SK-N-SH treated with all-trans-retinoic acid at 6 μM for 48 hours (cell line): ENCODE measurements around the gene ERLIN1.
A peak's percentile ranks its signal among the peaks of the same experiment; 100 is the strongest.

Source experiments
- ATAC-seq: fragments of 200-7000 bp; cut with Tn5 transposase; 3 replicates; pipeline ENCODE4 v1.9.1; 2020; ENCODE audit warnings: mild to moderate bottlenecking, moderate library complexity
- ARNTL ChIP-seq: fragments of 450-650 bp; formaldehyde crosslinking; IDR thresholded peaks from 2 replicates; pipeline ENCODE4 v1.5.0; 2020; ENCODE audit warnings: low read depth, mild to moderate bottlenecking, moderate library complexity, borderline replicate concordance
- BACH2 ChIP-seq: fragments of 250-450 bp; sonication (Bioruptor Pico); IDR thresholded peaks from 2 replicates; pipeline ENCODE4 v1.9.0; 2021; ENCODE audit warnings: mild to moderate bottlenecking, borderline replicate concordance
- CREB5 ChIP-seq: fragments of 250-450 bp; sonication (Bioruptor Pico); IDR thresholded peaks from 2 replicates; pipeline ENCODE4 v1.5.1; 2020; ENCODE audit warnings: low read depth, mild to moderate bottlenecking, moderate library complexity
- CSDC2 ChIP-seq: fragments of 250-450 bp; sonication (Bioruptor Pico); IDR thresholded peaks from 2 replicates; pipeline ENCODE4 v1.5.0; 2020; ENCODE audit warnings: mild to moderate bottlenecking, moderate library complexity
- CSRNP3 ChIP-seq: fragments of 250-450 bp; sonication (Bioruptor Pico); IDR thresholded peaks from 2 replicates; pipeline ENCODE4 v1.5.1; 2021; ENCODE audit warnings: mild to moderate bottlenecking, moderate library complexity
- GLIS3 ChIP-seq: fragments of 250-450 bp; sonication (Bioruptor Pico); IDR thresholded peaks from 2 replicates; pipeline ENCODE4 v1.5.0; 2020; ENCODE audit warnings: mild to moderate bottlenecking, moderate library complexity
- ISL1 ChIP-seq: fragments of 250-450 bp; sonication (Bioruptor Pico); IDR thresholded peaks from 2 replicates; pipeline ENCODE4 v2.1.2; 2022; ENCODE audit warnings: mild to moderate bottlenecking, moderate library complexity
- OSR1 ChIP-seq: fragments of 250-450 bp; sonication (Bioruptor Pico); IDR thresholded peaks from 2 replicates; pipeline ENCODE4 v1.8.0; 2022; ENCODE audit warnings: moderate library complexity, mild to moderate bottlenecking, inconsistent platforms
- PATZ1 ChIP-seq: fragments of 250-450 bp; sonication (Bioruptor Pico); IDR thresholded peaks from 2 replicates; pipeline ENCODE4 v1.8.0; 2020; ENCODE audit warnings: mild to moderate bottlenecking, moderate library complexity, borderline replicate concordance
- POU6F1 ChIP-seq: fragments of 250-450 bp; sonication (Bioruptor Pico); IDR thresholded peaks from 2 replicates; pipeline ENCODE4 v1.8.0; 2021; ENCODE audit warnings: low read depth, mild to moderate bottlenecking, moderate library complexity, borderline replicate concordance
- RARB ChIP-seq: fragments of 250-450 bp; sonication (Bioruptor Pico); IDR thresholded peaks from 2 replicates; pipeline ENCODE4 v1.8.0; 2021; ENCODE audit warnings: mild to moderate bottlenecking, moderate library complexity
- SNAI2 ChIP-seq: fragments of 250-450 bp; sonication (Bioruptor Pico); IDR thresholded peaks from 2 replicates; pipeline ENCODE4 v1.5.0; 2020; ENCODE audit warnings: mild to moderate bottlenecking, moderate library complexity
- TCF4 ChIP-seq: fragments of 250-450 bp; sonication (Bioruptor Pico); IDR thresholded peaks from 2 replicates; pipeline ENCODE4 v1.8.0; 2021; ENCODE audit warnings: mild to moderate bottlenecking, moderate library complexity, borderline replicate concordance
- TOX ChIP-seq: fragments of 250-450 bp; sonication (Bioruptor Pico); IDR thresholded peaks from 2 replicates; pipeline ENCODE4 v1.8.0; 2021; ENCODE audit warnings: mild to moderate bottlenecking, moderate library complexity, borderline replicate concordance
- TSHZ2 ChIP-seq: fragments of 250-450 bp; sonication (Bioruptor Pico); IDR thresholded peaks from 2 replicates; pipeline ENCODE4 v1.5.0; 2020; ENCODE audit warnings: mild to moderate bottlenecking, moderate library complexity
- ZC3H10 ChIP-seq: fragments of 250-450 bp; sonication (Bioruptor Pico); IDR thresholded peaks from 2 replicates; pipeline ENCODE4 v1.5.1; 2021; ENCODE audit warnings: mild to moderate bottlenecking, moderate library complexity
- ZFP3 ChIP-seq: fragments of 250-450 bp; sonication (Bioruptor Pico); IDR thresholded peaks from 2 replicates; pipeline ENCODE4 v1.5.0; 2020; ENCODE audit warnings: mild to moderate bottlenecking, moderate library complexity
- ZNF565 ChIP-seq: fragments of 450-650 bp; formaldehyde crosslinking; conservative IDR thresholded peaks from 2 replicates; pipeline ENCODE4 v1.5.0; 2020; ENCODE audit warnings: low read depth, mild to moderate bottlenecking, moderate library complexity
- ZNF70 ChIP-seq: fragments of 450-650 bp; formaldehyde crosslinking; IDR thresholded peaks from 2 replicates; pipeline ENCODE4 v1.5.0; 2020; ENCODE audit warnings: mild to moderate bottlenecking, moderate library complexity
- ZNF8 ChIP-seq: fragments of 450-650 bp; formaldehyde crosslinking; IDR thresholded peaks from 2 replicates; pipeline ENCODE4 v1.5.0; 2020; ENCODE audit warnings: mild to moderate bottlenecking, moderate library complexity

ERLIN1 gene

GRCh38 chr10:100185364-100186252 is at the start of gene ERLIN1:
TSS of gene ERLIN1 (minus strand) at chr10:100186029. CDS start at chr10:100185626, 403 bp downstream.
- peak; percentile 96 for ATAC-seq
- TF ChIP-seq CREB5 (no peak), ZC3H10 (CRISPR knock-in tag) (no peak), PATZ1 (no peak), POU6F1 (CRISPR knock-in tag) (no peak), CSDC2 (no peak), ZNF565 (no peak), OSR1 (CRISPR knock-in tag) (no peak), ZNF70 (no peak), RARB (CRISPR knock-in tag) (no peak), ZFP3 (CRISPR knock-in tag) (no peak), TSHZ2 (CRISPR knock-in tag) (no peak)

- TF ChIP-seq OSR1 (CRISPR knock-in tag), result no peak
- no peak for TF ChIP-seq ZFP3 (CRISPR knock-in tag)
- no peak for TF ChIP-seq ISL1 (CRISPR knock-in tag)
- no peak for TF ChIP-seq BACH2 (CRISPR knock-in tag)
- TF ChIP-seq ZNF8 (CRISPR knock-in tag), result no peak
- no peak for TF ChIP-seq TOX (CRISPR knock-in tag)
- TF ChIP-seq POU6F1 (CRISPR knock-in tag), result no peak
- TF ChIP-seq PATZ1, result no peak
- no peak for TF ChIP-seq RARB (CRISPR knock-in tag)
- no peak for TF ChIP-seq SNAI2 (CRISPR knock-in tag)
- TF ChIP-seq CSDC2, result no peak
- no peak for TF ChIP-seq ARNTL (CRISPR knock-in tag)
- TF ChIP-seq TSHZ2 (CRISPR knock-in tag), result no peak
- TF ChIP-seq GLIS3 (CRISPR knock-in tag), result no peak
- TF ChIP-seq TCF4 (CRISPR knock-in tag), result no peak
- no peak for TF ChIP-seq CSRNP3
- TF ChIP-seq, all 23 proteins: peak for 0
- ATAC-seq, result no peak
These were observed 46.3 kb upstream of the ERLIN1 start for GRCh38 chr10:100232101-100232500.
